Breast epithelium (tissue), 3 donors: Measurements from ENCODE around the gene EVI2A.
"Not testable (repeated sequence)": the region's sequence is repeated elsewhere in the genome, so short reads cannot be mapped to it uniquely, and the experiment has no call there.

Experiments used
- CTCF ChIP-seq, 3 donors: fragments of 450-650 bp; IDR thresholded peaks; one replicate each; pipeline ENCODE4 v1.5.1; 2016 to 2017; ENCODE audit warnings: antibody characterized with exemption in 3 of 3, mild to moderate bottlenecking in 3 of 3, moderate library complexity in 3 of 3
- POLR2A ChIP-seq: fragments of 450-650 bp; IDR thresholded peaks from one replicate; pipeline ENCODE4 v1.6.1; 2016; ENCODE audit warnings: antibody characterized with exemption, mild to moderate bottlenecking, moderate library complexity
- POLR2AphosphoS5 ChIP-seq, 3 donors: sonication (generic); formaldehyde crosslinking; IDR thresholded peaks; one replicate each; pipeline ENCODE4 v1.6.1; 2017; ENCODE audit warnings: antibody characterized with exemption in 3 of 3

GRCh38 chr17:31287932-31288331 lies 33.5 kb downstream of the EVI2A start:
- TF ChIP-seq CTCF (IDR thresholded peaks at IDR 0.05); POLR2AphosphoS5 (IDR thresholded peaks at IDR 0.05); POLR2A: not testable (repeated sequence)
